ENCODE results near the gene CPNE4.

CPNE4 gene

DNA sequence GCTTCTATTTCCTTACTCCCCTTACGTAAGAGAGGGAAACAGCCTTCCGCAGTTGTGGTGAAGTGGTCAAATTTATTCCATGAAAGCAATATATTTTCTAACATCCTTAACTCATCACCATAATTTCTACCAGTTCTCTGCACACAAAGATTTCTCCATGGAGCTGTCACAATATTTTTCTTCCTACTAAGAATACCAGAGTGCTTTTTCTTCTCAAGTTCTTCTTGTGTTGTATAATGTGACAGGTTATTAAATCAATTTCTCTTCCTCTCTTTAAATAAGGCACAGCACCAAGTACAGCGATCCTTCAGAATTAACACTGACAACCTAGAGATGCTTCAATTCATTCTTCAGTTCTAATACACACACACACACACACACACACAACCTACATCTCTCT lies 153.0 kb downstream of the CPNE4 start:
- Histone ChIP-seq H3K4me3 (ENCODE audit: severe bottlenecking) (no peak overlapping the region), H3K4me1 (ENCODE audit: insufficient read depth, poor library complexity, severe bottlenecking) (peaks cover 6% of the 10 kb centered on the region), H3K36me3 (ENCODE audit: low read depth) (no peaks in the 10 kb centered on the region), H3K27ac (ENCODE audit: poor library complexity, severe bottlenecking) (no peak overlapping the region), H3K9me3 (ENCODE audit: severe bottlenecking) (no peaks in the 10 kb centered on the region), H3K27me3 (ENCODE audit: insufficient read depth, poor library complexity, severe bottlenecking) (no peaks in the 10 kb centered on the region)
- TF ChIP-seq, protein P1, sequence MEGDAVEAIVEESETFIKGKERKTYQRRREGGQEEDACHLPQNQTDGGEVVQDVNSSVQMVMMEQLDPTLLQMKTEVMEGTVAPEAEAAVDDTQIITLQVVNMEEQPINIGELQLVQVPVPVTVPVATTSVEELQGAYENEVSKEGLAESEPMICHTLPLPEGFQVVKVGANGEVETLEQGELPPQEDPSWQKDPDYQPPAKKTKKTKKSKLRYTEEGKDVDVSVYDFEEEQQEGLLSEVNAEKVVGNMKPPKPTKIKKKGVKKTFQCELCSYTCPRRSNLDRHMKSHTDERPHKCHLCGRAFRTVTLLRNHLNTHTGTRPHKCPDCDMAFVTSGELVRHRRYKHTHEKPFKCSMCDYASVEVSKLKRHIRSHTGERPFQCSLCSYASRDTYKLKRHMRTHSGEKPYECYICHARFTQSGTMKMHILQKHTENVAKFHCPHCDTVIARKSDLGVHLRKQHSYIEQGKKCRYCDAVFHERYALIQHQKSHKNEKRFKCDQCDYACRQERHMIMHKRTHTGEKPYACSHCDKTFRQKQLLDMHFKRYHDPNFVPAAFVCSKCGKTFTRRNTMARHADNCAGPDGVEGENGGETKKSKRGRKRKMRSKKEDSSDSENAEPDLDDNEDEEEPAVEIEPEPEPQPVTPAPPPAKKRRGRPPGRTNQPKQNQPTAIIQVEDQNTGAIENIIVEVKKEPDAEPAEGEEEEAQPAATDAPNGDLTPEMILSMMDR (IDR thresholded peaks at IDR 0.05; ENCODE audit: poor library complexity, severe bottlenecking): no peak
- DNase-seq (ENCODE audit: low spot score) (no peak), ATAC-seq (ENCODE audit: low read depth) (no peak)

DNA sequence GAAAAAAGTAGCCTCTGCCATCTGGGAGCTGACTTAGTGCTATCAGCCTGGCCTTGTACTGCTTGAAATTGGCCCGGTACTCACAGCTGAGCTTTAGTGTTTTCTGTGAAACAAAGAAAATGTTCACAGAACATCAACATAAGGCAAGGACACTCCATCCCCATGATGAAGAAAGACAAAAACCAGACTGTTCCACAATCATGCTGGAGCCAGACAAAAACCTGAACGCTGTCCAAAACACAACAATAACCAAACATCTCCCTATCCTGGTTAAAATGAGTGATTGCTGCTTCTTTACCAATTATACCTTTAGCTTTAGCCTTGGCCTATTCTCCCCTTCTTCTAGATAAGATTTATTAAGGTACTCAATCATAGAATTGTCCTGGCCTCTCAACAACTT lies 153.9 kb downstream of the CPNE4 start:
- DNase-seq (ENCODE audit: low spot score) (no peak), ATAC-seq (ENCODE audit: low read depth) (no peak)
- H3K4me1 ChIP-seq (ENCODE audit: insufficient read depth, poor library complexity, severe bottlenecking): peaks cover 6% of the 10 kb centered on the region
- H3K36me3 ChIP-seq (ENCODE audit: low read depth): no peaks in the 10 kb centered on the region
- H3K4me3 ChIP-seq (ENCODE audit: severe bottlenecking): no peak overlapping the region
- TF ChIP-seq, protein P1 (IDR thresholded peaks at IDR 0.05; ENCODE audit: poor library complexity, severe bottlenecking): no peak
- H3K9me3 ChIP-seq (ENCODE audit: severe bottlenecking): no peaks in the 10 kb centered on the region
- H3K27ac ChIP-seq (ENCODE audit: poor library complexity, severe bottlenecking): no peak overlapping the region
- no peaks in the 10 kb centered on the region for H3K27me3 ChIP-seq (ENCODE audit: insufficient read depth, poor library complexity, severe bottlenecking)

DNA sequence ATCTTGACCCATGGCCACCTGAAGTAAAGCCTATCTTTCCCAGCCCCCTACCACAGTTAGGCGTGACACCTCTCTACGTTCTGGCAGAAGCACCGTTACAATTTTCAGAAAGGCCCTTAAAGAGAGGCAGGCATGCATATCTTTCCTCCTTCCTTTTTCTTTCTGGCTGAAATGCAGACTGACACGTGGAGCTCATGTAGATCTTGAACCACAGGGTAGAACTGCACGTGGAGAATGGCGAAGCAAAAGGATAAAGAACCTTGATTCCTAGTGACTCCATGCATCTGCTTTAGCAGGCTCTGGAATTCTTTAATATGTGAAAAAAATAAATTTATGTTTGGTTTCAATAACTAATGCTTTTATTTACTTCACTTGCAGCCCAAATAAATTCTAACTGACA lies 166.6 kb downstream of the CPNE4 start:
- ATAC-seq (ENCODE audit: low read depth) (no peak), DNase-seq (ENCODE audit: low spot score) (no peak)
- H3K4me1 ChIP-seq (ENCODE audit: insufficient read depth, poor library complexity, severe bottlenecking): no peaks in the 10 kb centered on the region
- H3K27me3 ChIP-seq (ENCODE audit: insufficient read depth, poor library complexity, severe bottlenecking): peaks cover 3% of the 10 kb centered on the region
- no peak overlapping the region for H3K27ac ChIP-seq (ENCODE audit: poor library complexity, severe bottlenecking)
- H3K4me3 ChIP-seq (ENCODE audit: severe bottlenecking): no peak overlapping the region
- TF ChIP-seq, protein P1 (IDR thresholded peaks at IDR 0.05; ENCODE audit: poor library complexity, severe bottlenecking): no peak
- H3K9me3 ChIP-seq (ENCODE audit: severe bottlenecking): no peaks in the 10 kb centered on the region
- no peaks in the 10 kb centered on the region for H3K36me3 ChIP-seq (ENCODE audit: low read depth)

DNA sequence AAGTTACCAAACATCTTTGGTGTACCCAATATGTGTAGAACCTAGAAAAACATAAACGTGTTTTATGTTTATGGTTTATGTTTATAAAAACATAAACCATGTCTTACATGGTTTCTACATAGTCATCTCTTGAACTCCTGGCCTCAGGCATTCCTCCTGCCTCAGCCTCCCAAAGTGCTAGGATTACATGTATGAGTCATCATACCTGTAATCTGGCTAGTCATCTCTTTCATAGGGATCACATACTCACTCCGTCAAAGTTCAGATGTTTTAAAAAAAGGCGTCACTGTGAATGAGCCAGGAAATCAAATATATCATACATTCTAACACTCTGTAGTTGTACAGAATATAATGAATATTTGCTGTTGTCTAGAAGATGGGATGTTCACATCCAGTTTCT lies 178.6 kb downstream of the CPNE4 start:
- peaks cover 3% of the 10 kb centered on the region for H3K27me3 ChIP-seq (ENCODE audit: insufficient read depth, poor library complexity, severe bottlenecking)
- no peaks in the 10 kb centered on the region for H3K9me3 ChIP-seq (ENCODE audit: severe bottlenecking)
- H3K36me3 ChIP-seq (ENCODE audit: low read depth): no peaks in the 10 kb centered on the region
- no peak for DNase-seq (ENCODE audit: low spot score)
- H3K27ac ChIP-seq (ENCODE audit: poor library complexity, severe bottlenecking): no peak overlapping the region
- no peaks in the 10 kb centered on the region for H3K4me1 ChIP-seq (ENCODE audit: insufficient read depth, poor library complexity, severe bottlenecking)
- TF ChIP-seq, protein P1 (IDR thresholded peaks at IDR 0.05; ENCODE audit: poor library complexity, severe bottlenecking): no peak
- ATAC-seq (ENCODE audit: low read depth): peak; percentile 64
- H3K4me3 ChIP-seq (ENCODE audit: severe bottlenecking): no peak overlapping the region

DNA sequence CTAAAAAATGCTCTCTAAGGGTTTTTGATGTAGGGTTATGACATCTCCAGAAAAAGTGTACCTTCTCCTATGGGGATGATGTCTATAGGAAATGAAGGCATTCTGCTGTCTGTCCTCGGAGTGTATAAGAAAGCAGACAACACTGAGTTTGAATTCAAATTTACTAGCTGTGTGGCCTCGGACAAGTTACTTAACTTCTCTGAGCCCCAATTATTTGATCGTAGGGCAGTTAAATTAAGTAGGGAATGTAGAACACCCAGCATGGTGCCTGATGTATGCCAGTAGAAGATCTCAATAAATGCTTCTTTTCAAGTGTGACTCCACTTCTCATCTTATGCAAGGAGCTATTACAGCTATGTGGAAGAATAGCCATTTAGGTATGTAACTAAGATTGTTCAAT lies 184.6 kb downstream of the CPNE4 start:
- no peak overlapping the region for H3K27ac ChIP-seq (ENCODE audit: poor library complexity, severe bottlenecking)
- H3K27me3 ChIP-seq (ENCODE audit: insufficient read depth, poor library complexity, severe bottlenecking): peaks cover 3% of the 10 kb centered on the region
- ATAC-seq (ENCODE audit: low read depth): no peak
- no peak for DNase-seq (ENCODE audit: low spot score)
- TF ChIP-seq, protein P1 (IDR thresholded peaks at IDR 0.05; ENCODE audit: poor library complexity, severe bottlenecking): no peak
- H3K9me3 ChIP-seq (ENCODE audit: severe bottlenecking): no peaks in the 10 kb centered on the region
- H3K4me3 ChIP-seq (ENCODE audit: severe bottlenecking): no peak overlapping the region
- no peaks in the 10 kb centered on the region for H3K4me1 ChIP-seq (ENCODE audit: insufficient read depth, poor library complexity, severe bottlenecking)
- H3K36me3 ChIP-seq (ENCODE audit: low read depth): no peaks in the 10 kb centered on the region
